ENCODE results near the gene DTNB.

- no peak for TF ChIP-seq CTCF (IDR thresholded peaks at IDR 0.05; ENCODE audit: insufficient read depth, low read length, poor library complexity, severe bottlenecking)
- no peak for TF ChIP-seq EZH2phosphoT487 (conservative IDR thresholded peaks at IDR 0.05; ENCODE audit: low read length)
Observed at GRCh38 chr2:25446122-25446521, 227.3 kb downstream of the DTNB start.
